HL-60 (cell line): ENCODE measurements around the gene DAB2IP.

Source experiments
- DNase-seq, 2 experiments: peaks; one replicate each; pipeline ENCODE4 v3.0.0-alpha.2; 2010 to 2020; ENCODE audit warnings: low read depth in 1 of 2, low spot score in 1 of 2
- H3K27ac ChIP-seq: fragments of 250-450 bp; sonication (Bioruptor Pico); replicated peaks from 2 replicates; pipeline ENCODE4 v1.5.1; 2020; ENCODE audit warnings: mild to moderate bottlenecking, moderate library complexity
- H3K27me3 ChIP-seq: fragments of 250-450 bp; sonication (Bioruptor Pico); 2 replicates; pipeline ENCODE4 v1.5.1; 2021; ENCODE audit warnings: mild to moderate bottlenecking, moderate library complexity; ENCODE audit not compliant: insufficient read depth, poor library complexity, severe bottlenecking
- H3K4me3 ChIP-seq: replicated peaks from 2 replicates; pipeline ENCODE4 v1.5.1; 2011; ENCODE audit warnings: mild to moderate bottlenecking, control low read depth, low read length; ENCODE audit not compliant: insufficient read depth
- GABPA ChIP-seq: IDR thresholded peaks from 2 replicates; pipeline ENCODE4 v1.6.1; 2012; ENCODE audit warnings: low read depth
- POLR2AphosphoS5 ChIP-seq: IDR thresholded peaks from 2 replicates; pipeline ENCODE4 v1.6.1; 2012; ENCODE audit warnings: low read depth
- REST ChIP-seq: IDR thresholded peaks from 2 replicates; pipeline ENCODE4 v1.6.1; 2012; ENCODE audit warnings: low read depth; ENCODE audit not compliant: insufficient replicate concordance
- SPI1 ChIP-seq: IDR thresholded peaks from 2 replicates; pipeline ENCODE4 v1.6.1; 2012; ENCODE audit warnings: low read depth, mild to moderate bottlenecking, borderline replicate concordance
- TF ChIP-seq, protein P1 (sequence below): IDR thresholded peaks from one replicate; pipeline ENCODE4 v1.5.1; 2011; ENCODE audit warnings: low read length, control low read depth, inconsistent platforms; ENCODE audit not compliant: insufficient read depth

The DAB2IP gene

DNA sequence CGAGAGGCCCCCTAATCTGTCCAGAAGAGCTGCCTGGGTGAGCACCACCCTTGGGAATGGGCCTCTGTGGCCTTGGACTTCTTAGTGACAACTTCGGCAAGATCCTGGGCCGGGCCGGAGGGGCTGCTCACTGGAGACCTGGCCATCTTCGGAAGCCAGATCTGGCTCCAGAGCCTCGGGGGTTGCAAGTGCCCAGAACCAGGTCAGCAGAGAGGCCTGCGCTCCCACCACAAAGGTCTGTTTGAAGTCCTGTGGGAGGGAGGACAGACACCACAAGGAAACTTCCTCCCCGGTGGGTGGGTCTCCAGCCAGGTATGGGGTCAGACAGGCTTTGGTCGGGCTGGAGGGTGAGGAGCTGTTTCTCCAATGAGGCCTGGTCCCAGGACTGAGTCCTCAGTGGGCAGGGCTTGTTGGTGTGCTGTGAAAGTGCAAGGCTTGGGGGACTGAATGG, 86.1 kb downstream of the DAB2IP start:
- Histone ChIP-seq H3K27me3 (peaks cover 39% of the 10 kb centered on the region), H3K4me3 (no peak overlapping the region), H3K27ac (no peak overlapping the region)
- DNase-seq: no peak
- no peak for TF ChIP-seq REST
- TF ChIP-seq, protein P1, sequence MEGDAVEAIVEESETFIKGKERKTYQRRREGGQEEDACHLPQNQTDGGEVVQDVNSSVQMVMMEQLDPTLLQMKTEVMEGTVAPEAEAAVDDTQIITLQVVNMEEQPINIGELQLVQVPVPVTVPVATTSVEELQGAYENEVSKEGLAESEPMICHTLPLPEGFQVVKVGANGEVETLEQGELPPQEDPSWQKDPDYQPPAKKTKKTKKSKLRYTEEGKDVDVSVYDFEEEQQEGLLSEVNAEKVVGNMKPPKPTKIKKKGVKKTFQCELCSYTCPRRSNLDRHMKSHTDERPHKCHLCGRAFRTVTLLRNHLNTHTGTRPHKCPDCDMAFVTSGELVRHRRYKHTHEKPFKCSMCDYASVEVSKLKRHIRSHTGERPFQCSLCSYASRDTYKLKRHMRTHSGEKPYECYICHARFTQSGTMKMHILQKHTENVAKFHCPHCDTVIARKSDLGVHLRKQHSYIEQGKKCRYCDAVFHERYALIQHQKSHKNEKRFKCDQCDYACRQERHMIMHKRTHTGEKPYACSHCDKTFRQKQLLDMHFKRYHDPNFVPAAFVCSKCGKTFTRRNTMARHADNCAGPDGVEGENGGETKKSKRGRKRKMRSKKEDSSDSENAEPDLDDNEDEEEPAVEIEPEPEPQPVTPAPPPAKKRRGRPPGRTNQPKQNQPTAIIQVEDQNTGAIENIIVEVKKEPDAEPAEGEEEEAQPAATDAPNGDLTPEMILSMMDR: no peak
- no peak for TF ChIP-seq GABPA
- no peak for TF ChIP-seq SPI1
- TF ChIP-seq POLR2AphosphoS5: no peak

- peaks cover 39% of the 10 kb centered on the region for H3K27me3 ChIP-seq
Measured at GRCh38 chr9:121738411-121738810, 87.0 kb downstream of the DAB2IP start.

DNA sequence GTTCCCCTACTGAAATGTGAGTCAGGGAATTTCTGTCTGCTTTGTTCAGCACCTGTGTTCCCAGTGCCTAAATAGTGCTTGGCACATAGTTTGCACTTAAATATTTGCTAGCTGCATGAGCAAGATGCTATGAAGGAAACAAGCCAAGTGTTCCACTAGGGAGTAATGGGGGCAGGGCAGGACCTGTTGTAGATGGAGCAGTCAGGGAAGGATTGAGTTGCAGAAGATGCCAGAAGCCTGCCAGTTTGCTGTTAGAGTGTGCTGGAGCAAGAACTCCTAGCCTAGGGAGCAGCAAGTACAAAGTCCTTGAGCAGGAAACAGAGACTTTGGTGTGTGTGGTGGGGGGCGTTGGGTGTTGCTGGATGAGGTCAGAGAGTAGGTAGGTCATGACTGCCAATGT, 87.5 kb downstream of the DAB2IP start:
- no peak for TF ChIP-seq POLR2AphosphoS5
- Histone ChIP-seq H3K27me3 (peaks cover 39% of the 10 kb centered on the region), H3K4me3 (no peak overlapping the region), H3K27ac (no peak overlapping the region)
- DNase-seq: no peak

More at GRCh38 chr9:121738411-121738810, 87.0 kb downstream of the DAB2IP start:
- Histone ChIP-seq H3K4me3 (no peak overlapping the region), H3K27ac (no peak overlapping the region)
- TF ChIP-seq GABPA: no peak
- no peak for TF ChIP-seq POLR2AphosphoS5
- TF ChIP-seq, protein P1: no peak
- no peak for TF ChIP-seq REST
- no peak for TF ChIP-seq SPI1
- no peak for DNase-seq

DNA sequence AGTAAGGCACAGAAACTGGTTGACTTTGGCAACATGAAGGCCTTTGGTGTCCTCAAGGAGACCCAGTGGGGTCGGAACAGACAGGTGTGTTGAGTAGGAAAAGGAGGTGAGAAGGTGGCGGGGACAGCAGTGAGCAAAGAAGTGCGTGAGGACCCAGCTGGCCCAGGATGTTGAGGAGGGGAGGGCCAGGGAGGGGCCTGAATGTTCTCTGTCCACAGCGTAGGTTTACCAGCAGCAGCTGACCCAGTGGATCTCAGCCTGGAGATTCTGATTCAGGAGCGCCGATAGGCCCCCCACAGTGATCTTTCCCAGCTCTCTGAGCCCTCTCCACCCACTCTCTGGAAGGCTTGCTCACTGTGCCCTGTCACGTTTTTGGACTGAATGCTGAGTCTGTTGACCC, 88.5 kb downstream of the DAB2IP start:
- TF ChIP-seq, protein P1: no peak
- TF ChIP-seq GABPA (no peak), REST (no peak), SPI1 (no peak), POLR2AphosphoS5 (no peak)
- peaks cover 33% of the 10 kb centered on the region for H3K27me3 ChIP-seq
- no peak for DNase-seq
- no peak overlapping the region for H3K27ac ChIP-seq
- no peak overlapping the region for H3K4me3 ChIP-seq
